K562 (cell line): Measurements from ENCODE around the gene LTBR. TPM values are rescaled to one million over a fixed set of nuclear protein-coding genes. Genes with fewer than 3 reads are reported as not detected.

Experiments used
- ATAC-seq: fragments of 200-7000 bp; cut with Tn5 transposase; 3 replicates; pipeline ENCODE4 v1.9.1; 2020; ENCODE audit warnings: moderate library complexity
- BruUV-seq: library from RNA; stranded (reverse); fragments of 400-500 nt; replicated peaks from 2 replicates; lab custom pipeline; 2021; lab: Mats Ljungman, UMichigan
- CTCF ChIA-PET: fragments of 300-600 bp; formaldehyde crosslinking; extraction: SDS; loops from one replicate; lab custom pipeline; 2021; ENCODE audit warnings: low intra/inter-chr PET ratio; lab: Yijun Ruan, JAX
- POLR2A ChIA-PET: fragments of 300-600, 350-650 bp; sonication (Branson Sonifier 250); formaldehyde crosslinking; extraction: SDS; loops from one replicate; lab custom pipeline; 2021; ENCODE audit warnings: antibody characterized with exemption, inconsistent platforms; lab: Yijun Ruan, JAX
- DNase-seq, 4 experiments: peaks; one replicate each; pipeline versions ENCODE4 v3.0.0 to v3.0.0-alpha.2; 2011 to 2018; ENCODE audit warnings: low spot score in 3 of 4, mixed read lengths in 3 of 4; ENCODE audit errors: extremely low read depth in 1 of 4
- FAIRE-seq: peaks from 2 replicates; lab custom pipeline; 2011; peaks lifted over from hg19 to GRCh38; lab: Jason Lieb, UNC
- H2AFZ ChIP-seq: 2 replicates; pipeline ENCODE4 v1.6.0; 2011; ENCODE audit warnings: low read depth, low read length, control low read depth, inconsistent platforms
- H3K27ac ChIP-seq: fragments of 200-600 bp; 3 replicates; pipeline ENCODE4 v1.8.0; 2011; ENCODE audit warnings: low read depth, mild to moderate bottlenecking, control low read depth, inconsistent platforms, low read length, moderate library complexity, mixed read lengths; ENCODE audit errors: extremely low read depth
- H3K27me3 ChIP-seq, 2 experiments: fragments of 300-600 bp in 1 of 2; 2 replicates in 1 of 2; 3 replicates in 1 of 2; pipeline versions ENCODE4 v1.6.0 to v1.8.0; 2011; ENCODE audit warnings: inconsistent platforms in 2 of 2, low read length in 2 of 2, mild to moderate bottlenecking in 1 of 2, mixed read lengths in 1 of 2, moderate library complexity in 1 of 2; ENCODE audit not compliant: control insufficient read depth in 2 of 2, insufficient read depth in 2 of 2
- H3K36me3 ChIP-seq: fragments of 300-600 bp; 3 replicates; pipeline ENCODE4 v1.8.0; 2011; ENCODE audit warnings: mild to moderate bottlenecking, low read length, inconsistent platforms; ENCODE audit not compliant: control insufficient read depth, insufficient read depth
- H3K4me1 ChIP-seq, 2 experiments: fragments of 200-600 bp in 1 of 2; replicated peaks in 1 of 2; 2 replicates in 1 of 2; 3 replicates in 1 of 2; pipeline versions ENCODE4 v1.5.1 to v1.8.0; 2011; ENCODE audit warnings: inconsistent platforms in 2 of 2, low read length in 2 of 2, mild to moderate bottlenecking in 1 of 2, mixed read lengths in 1 of 2, moderate library complexity in 1 of 2; ENCODE audit not compliant: control insufficient read depth in 2 of 2, insufficient read depth in 2 of 2
- H3K4me2 ChIP-seq: 2 replicates; pipeline ENCODE4 v1.6.1; 2011; ENCODE audit warnings: low read length, control low read depth, inconsistent platforms, mixed read lengths; ENCODE audit not compliant: insufficient read depth
- H3K4me3 ChIP-seq: fragments of 200-600 bp; sonication (generic), shearing (Covaris generic); 2 replicates; pipeline ENCODE4 v1.5.1; 2016; ENCODE audit warnings: control low read depth, inconsistent platforms
- H3K79me2 ChIP-seq: fragments of 200-600 bp; 3 replicates; pipeline ENCODE4 v1.8.0; 2011; ENCODE audit warnings: low read length, inconsistent platforms; ENCODE audit not compliant: control insufficient read depth, insufficient read depth
- H3K9ac ChIP-seq, 2 experiments: 2 replicates each; pipeline versions ENCODE4 v1.6.0 to v1.6.1; 2011; ENCODE audit warnings: low read depth in 2 of 2, low read length in 2 of 2, control low read depth in 1 of 2, inconsistent platforms in 1 of 2, mild to moderate bottlenecking in 1 of 2, mixed read lengths in 1 of 2; ENCODE audit not compliant: insufficient read depth in 1 of 2
- H3K9me1 ChIP-seq: one replicate; pipeline ENCODE4 v1.6.0; 2011; ENCODE audit warnings: inconsistent platforms, mild to moderate bottlenecking, low read length, moderate library complexity; ENCODE audit not compliant: control insufficient read depth, insufficient read depth
- H3K9me3 ChIP-seq: replicated peaks from 2 replicates; pipeline ENCODE4 v1.5.1; 2011; ENCODE audit warnings: low read depth, low read length, inconsistent platforms; ENCODE audit not compliant: control insufficient read depth, insufficient read depth
- H4K20me1 ChIP-seq: replicated peaks from 2 replicates; pipeline ENCODE4 v1.6.1; 2011; ENCODE audit warnings: low read length, inconsistent platforms, mixed read lengths; ENCODE audit not compliant: control insufficient read depth, insufficient read depth
- BCL6 ChIP-seq: fragments of 250-450 bp; sonication (Bioruptor Pico); IDR thresholded peaks from 2 replicates; pipeline ENCODE4 v1.4.0; 2020
- CSDE1 ChIP-seq, 2 experiments: fragments of 450-650 bp; IDR thresholded peaks; 2 replicates each; pipeline ENCODE4 v1.6.1; 2016; ENCODE audit warnings: mild to moderate bottlenecking in 1 of 2
- DPF2 ChIP-seq: fragments of 450-650 bp; IDR thresholded peaks from 2 replicates; pipeline ENCODE4 v1.6.1; 2016
- FOSL1 ChIP-seq: fragments of 200-800 bp; sonication (Bioruptor generic); conservative IDR thresholded peaks from 2 replicates; pipeline ENCODE4 v1.6.1; 2016; ENCODE audit warnings: missing genetic modification characterization, missing compliant biosample characterization
- GTF2B ChIP-seq: IDR thresholded peaks from 2 replicates; pipeline ENCODE4 v1.6.1; 2011; ENCODE audit not compliant: insufficient read length; ENCODE audit errors: extremely low read depth
- LEF1 ChIP-seq: fragments of 450-650 bp; IDR thresholded peaks from 2 replicates; pipeline ENCODE4 v1.6.1; 2016; ENCODE audit warnings: mild to moderate bottlenecking
- MAFK ChIP-seq: IDR thresholded peaks from 2 replicates; pipeline ENCODE4 v1.6.1; 2011; ENCODE audit warnings: low read length, improper control_type of control experiment
- MCM7 ChIP-seq, 2 experiments: fragments of 450-650 bp; IDR thresholded peaks; 2 replicates each; pipeline ENCODE4 v1.6.1; 2016 to 2018
- SMAD1 ChIP-seq: fragments of 150-350 bp; IDR thresholded peaks from 2 replicates; pipeline ENCODE4 v1.6.1; 2014; ENCODE audit warnings: low read length, low read depth; ENCODE audit not compliant: partially characterized antibody
- SMARCA4 ChIP-seq: fragments of 450-650 bp; IDR thresholded peaks from 2 replicates; pipeline ENCODE4 v1.6.1; 2016
- SMARCE1 ChIP-seq: fragments of 450-650 bp; IDR thresholded peaks from 2 replicates; pipeline ENCODE4 v1.7.1; 2016; ENCODE audit warnings: mild to moderate bottlenecking
- SNAPC5 ChIP-seq: fragments of 250-450 bp; sonication (Bioruptor Pico); IDR thresholded peaks from 2 replicates; pipeline ENCODE4 v1.8.0; 2021; ENCODE audit warnings: moderate library complexity, mild to moderate bottlenecking, inconsistent platforms
- STAT5B ChIP-seq: fragments of 250-450 bp; sonication (Bioruptor Pico); IDR thresholded peaks from 2 replicates; pipeline ENCODE4 v1.8.0; 2021; ENCODE audit warnings: mild to moderate bottlenecking, inconsistent platforms
- VEZF1 ChIP-seq: fragments of 200-800 bp; sonication (Bioruptor generic); IDR thresholded peaks from 2 replicates; pipeline ENCODE4 v1.6.1; 2017; ENCODE audit warnings: missing genetic modification characterization, missing compliant biosample characterization
- ZNF134 ChIP-seq: fragments of 250-450 bp; sonication (Bioruptor Pico); conservative IDR thresholded peaks from 2 replicates; pipeline ENCODE4 v1.4.0; 2020
- ZNF592 ChIP-seq: fragments of 450-650 bp; IDR thresholded peaks from 2 replicates; pipeline ENCODE4 v1.6.1; 2017; ENCODE audit warnings: antibody characterized with exemption, mild to moderate bottlenecking
- WGBS: fragments of 100-300 bp; shearing (Covaris generic); methylation state at CpG from one replicate; pipeline ENCODE4 v1.1.6; 2016; ENCODE audit warnings: low coverage, mixed read lengths; ENCODE audit not compliant: insufficient coverage; ENCODE audit errors: missing lambda C conversion rate; 5-methylcytosine and 5-hydroxymethylcytosine counted together
- in situ Hi-C: fragments of 300-500 bp; cut with MboI; formaldehyde crosslinking; loops from 4 replicates; pipeline ENCODE4 v1.15.0; 2018; ENCODE audit warnings: inconsistent platforms, mixed read lengths
- intact Hi-C: fragments of 100-400 bp; cut with micrococcal nuclease; formaldehyde crosslinking; loops from 2 replicates; pipeline ENCODE4 v1.14.2; 2022
- polyA plus RNA-seq, 8 experiments: library from polyadenylated mRNA; depleted of rRNA in 4 of 8; stranded (reverse) in 5 of 8; unstranded in 3 of 8; fragments of >200 nt; fragmentation: Nextera tagmentation in 2 of 8; fragmentation: Illumina TruSeq in 1 of 8; extraction: Ambion mirVana in 2 of 8; extraction: Trizol in 1 of 8; gene quantifications; 2 replicates each; pipeline versions ENCODE4 v1.2.1 to v1.2.3, GENCODE V29; 2011 to 2014; ENCODE audit warnings: inconsistent platforms in 1 of 8, missing spikeins in 1 of 8
- total RNA-seq, 7 experiments: library from RNA; depleted of rRNA in 6 of 7; stranded (reverse); fragments of >200 nt in 6 of 7; fragmentation: Illumina TruSeq in 2 of 7; extraction: Trizol in 2 of 7; gene quantifications; 2 replicates each; pipeline versions ENCODE4 v1.2.1 to v1.2.3, GENCODE V29; 2011 to 2021; ENCODE audit warnings: low replicate concordance in 1 of 7

The LTBR gene
- total and polyA plus RNA-seq, 9 of the 15 experiments (the other 6 are each of a cell fraction or from before 2014, with no cell fraction given): 0.96 to 69.0 (median 35.3) TPM

GRCh38 chr12:6372403-6373003, 11.5 kb upstream of the LTBR start:
- Histone ChIP-seq H3K36me3 (no peaks in the 10 kb centered on the region), H3K79me2 (no peaks in the 10 kb centered on the region), H2AFZ (peak overlapping the region; percentile 83), H3K4me1 (peaks cover 44 to 52% of the 10 kb centered on the region in 2 experiments; a peak in 4 of 5 replicates), H3K9ac (peak overlapping the region; percentile 14 to 60; a peak in 2 of 4 replicates), H4K20me1 (no peaks in the 10 kb centered on the region), H3K9me3 (no peaks in the 10 kb centered on the region), H3K27ac (peak overlapping the region; percentile 56; the same call in 1 of the 3 replicates), H3K4me3 (no peak overlapping the region), H3K4me2 (no peak overlapping the region; the same call in 1 of the 2 replicates), H3K9me1 (peaks cover 4% of the 10 kb centered on the region), H3K27me3 (no peaks in the 10 kb centered on the region)
- WGBS: 28% methylated on average over 8 of the region's 8 CpGs
- in situ Hi-C loops: loop anchor here (5.0 kb wide), 1 partner anchor 35 kb away; no protein-coding TSS in a partner anchor
- intact Hi-C loops: no loop called here
- no peak for ATAC-seq
- BruUV-seq: no TSS peak
- DNase-seq: no peak
- peak; percentile 82 for FAIRE-seq
- ChIA-PET POLR2A (interaction anchor here (0.7 to 1.5 kb wide), 4 partner anchors 9 to 44 kb away, joined by 3 to 4 read pairs (median 3); no protein-coding TSS in a partner anchor), CTCF (no interaction called here)
- TF ChIP-seq GTF2B (no peak), CSDE1 (IDR thresholded peaks at IDR 0.05) (no peak), BCL6 (CRISPR knock-in tag) (no peak), LEF1 (no peak), VEZF1 (CRISPR knock-in tag) (peak; percentile 53), SNAPC5 (CRISPR knock-in tag) (no peak), STAT5B (CRISPR knock-in tag) (no peak), FOSL1 (peak; percentile 79), MCM7 (IDR thresholded peaks at IDR 0.05) (no peak), ZNF592 (0 out of 2 replicates have a peak, but pooled peaks have one; percentile 36), SMARCE1 (0 out of 2 replicates have a peak, but pooled peaks have one; percentile 15), DPF2 (0 out of 2 replicates have a peak, but pooled peaks have one; percentile 37), SMAD1 (no peak), SMARCA4 (0 out of 2 replicates have a peak, but pooled peaks have one; percentile 16), MAFK (no peak), ZNF134 (CRISPR knock-in tag) (no peak)
